ENCODE measurements around the gene TMEM179.

TMEM179 gene

DNA sequence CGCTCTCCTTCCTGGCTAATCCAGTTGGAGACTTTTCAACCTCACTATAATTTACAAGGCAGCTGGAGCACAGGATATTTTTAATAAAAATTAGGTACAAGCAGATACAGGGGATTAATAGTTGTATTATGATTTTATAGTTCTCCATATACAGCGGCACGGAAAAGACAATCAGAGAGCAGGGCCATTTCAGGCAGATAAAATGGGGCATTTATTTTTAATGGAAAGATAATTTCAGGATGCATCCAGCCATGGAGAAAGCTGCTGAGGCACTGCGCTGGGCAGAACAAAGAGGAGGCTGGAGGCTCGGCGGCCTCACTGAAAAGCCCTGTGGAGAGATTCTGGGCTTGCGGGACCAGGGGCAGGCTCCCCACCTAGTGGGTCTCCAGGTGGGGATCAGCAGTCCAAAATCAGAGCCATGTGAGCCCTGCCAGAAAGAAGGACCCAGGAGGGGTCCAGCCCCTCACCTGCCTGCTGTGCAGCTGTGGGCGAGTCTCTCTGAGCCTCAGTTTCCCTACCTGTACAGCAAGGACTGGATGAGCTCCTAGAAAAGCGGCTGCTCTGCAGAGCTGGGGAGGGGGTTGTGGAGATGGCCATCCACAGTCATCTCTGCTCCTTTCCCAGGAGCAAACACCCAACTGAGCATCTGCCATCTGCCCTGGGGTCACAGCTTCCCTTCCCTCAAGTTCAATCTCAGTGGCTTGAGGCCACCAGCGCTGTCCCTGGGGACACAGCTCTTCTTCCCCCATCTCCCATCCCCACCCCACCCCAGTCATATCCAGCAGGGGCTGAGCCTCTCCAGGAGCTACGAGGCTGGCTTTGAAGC lies 48.9 kb downstream of the TMEM179 start:
- no peak for DNase-seq (ENCODE audit: low read depth in 2 of 2)

DNA sequence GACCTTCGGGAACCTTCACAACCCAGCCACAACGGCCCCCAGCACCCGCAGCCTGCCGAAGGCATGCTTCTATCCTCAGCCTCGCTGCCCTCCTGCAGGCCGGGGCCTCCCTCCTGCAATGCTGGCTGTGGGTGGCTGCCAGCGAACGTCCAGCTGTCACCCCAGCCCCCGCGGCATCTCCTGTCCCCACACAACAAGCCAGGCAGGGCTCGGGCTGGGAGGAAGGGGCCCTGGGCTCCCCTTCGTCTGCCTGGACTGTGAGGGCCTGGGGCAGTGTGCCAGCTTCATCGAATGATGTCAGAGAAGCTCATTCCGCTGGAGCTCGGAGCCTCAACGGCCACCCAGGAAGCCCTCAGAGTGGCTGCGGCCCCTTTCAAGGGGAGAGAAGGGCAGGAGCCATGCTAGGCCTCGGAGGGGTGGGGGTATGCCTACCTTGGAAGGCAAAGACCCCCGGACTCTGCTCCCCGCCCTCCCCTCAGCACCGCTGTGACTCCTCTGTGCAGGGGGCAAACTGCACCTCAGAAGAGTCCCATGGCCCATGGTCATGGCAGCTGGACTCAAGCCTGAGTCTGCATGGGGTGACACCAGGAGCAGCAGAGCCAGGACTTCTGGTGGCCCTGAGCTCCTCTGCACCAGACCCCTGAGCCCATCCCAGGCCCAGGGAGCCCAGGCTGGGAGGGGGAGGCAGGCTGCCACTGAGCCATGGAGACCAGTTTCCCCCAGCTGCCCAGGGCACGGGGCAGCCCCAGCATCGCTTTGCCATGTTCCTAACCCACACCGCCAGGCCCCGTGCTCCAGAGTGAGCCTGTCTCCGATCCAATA lies 49.8 kb downstream of the TMEM179 start:
- DNase-seq (ENCODE audit: low read depth in 2 of 2) = no peak

DNA sequence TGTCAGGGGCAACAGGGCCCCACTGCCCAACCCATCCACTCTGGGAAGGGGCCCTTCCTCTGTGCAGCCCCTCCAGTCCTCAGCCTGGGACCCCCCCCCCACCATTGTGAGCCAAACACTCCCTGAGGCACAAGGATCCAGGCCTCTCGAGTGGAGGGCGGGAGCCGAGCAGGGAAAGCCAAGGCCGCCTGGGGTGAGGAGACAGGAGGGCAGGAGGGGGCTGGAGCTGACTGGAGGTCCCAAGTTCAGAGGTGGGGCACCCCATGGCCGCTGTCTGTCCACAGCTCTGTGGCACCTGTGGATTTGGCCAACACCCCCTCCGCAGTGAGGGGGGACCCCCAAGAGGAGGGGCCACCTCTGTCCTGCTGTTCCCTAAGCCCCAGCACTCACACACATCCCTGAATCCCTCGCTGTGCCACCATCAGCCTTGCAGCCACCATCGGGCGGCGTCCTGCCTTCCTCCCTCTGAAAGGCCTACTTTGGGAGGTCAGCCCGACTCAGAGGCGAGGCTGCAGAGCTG lies 50.4 kb downstream of the TMEM179 start:
- DNase-seq (ENCODE audit: low read depth in 2 of 2) = no peak

DNA sequence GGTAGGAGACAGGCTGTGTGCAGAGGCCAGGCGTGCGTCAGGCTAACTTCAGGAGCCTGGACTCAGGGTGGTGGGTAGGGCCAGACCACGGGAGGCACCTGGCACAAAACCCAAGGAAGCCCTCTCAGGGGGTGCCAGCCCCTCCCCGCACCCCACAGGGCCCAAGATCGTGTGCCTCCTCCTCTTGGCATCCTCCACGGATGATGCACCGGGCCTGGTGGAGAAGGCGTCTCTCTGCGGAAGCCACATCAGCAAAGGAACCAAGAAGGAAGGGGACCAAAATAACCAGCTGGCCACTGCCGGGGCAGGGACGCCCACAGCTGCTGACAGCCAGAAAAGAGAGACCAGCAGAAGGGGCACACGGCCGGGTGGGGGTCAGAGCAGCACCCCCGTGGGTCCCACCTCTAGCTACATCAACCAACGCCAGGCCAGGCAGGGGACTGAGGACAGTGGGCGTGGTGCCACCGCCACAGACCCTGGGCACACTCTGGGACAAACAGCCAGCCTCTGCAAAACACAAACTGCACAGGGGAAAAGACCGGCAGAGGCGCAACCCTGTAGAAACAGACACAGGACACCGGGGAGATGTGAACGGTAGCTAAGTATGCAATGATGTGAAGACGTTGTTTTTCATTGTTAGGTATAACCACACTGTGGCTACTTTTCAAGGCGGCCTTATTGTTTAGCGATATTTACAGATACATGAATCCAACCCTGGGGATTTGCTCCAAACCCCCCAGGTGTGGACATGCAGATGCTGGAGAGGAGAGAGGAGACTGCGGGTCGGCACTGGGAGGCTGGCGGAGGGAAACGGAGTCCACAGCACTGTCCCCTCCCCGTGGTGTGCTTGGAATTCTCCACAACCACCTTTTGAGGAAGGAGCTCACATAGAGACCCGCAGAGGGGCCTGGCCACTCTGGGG lies 51.1 kb downstream of the TMEM179 start:
- DNase-seq (ENCODE audit: low read depth in 2 of 2) = no peak

DNA sequence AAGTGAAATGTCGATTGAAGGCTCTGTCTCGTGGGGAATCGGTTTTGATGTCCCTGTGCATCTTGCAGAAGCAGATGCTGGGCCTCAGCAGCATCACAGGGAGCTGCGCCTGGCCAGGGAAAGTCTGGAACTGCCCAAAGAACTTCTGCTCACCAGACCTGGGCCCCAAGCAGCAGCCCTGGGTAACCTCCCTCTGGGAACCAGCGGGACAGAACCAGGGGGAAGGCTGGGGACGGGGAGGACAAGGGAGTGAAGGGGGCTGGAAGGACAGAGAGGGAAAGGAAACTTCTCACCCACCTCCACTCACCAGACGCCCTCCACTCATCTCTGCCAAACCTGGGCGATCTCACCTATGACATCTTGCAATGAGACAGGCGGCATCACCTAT lies 51.8 kb downstream of the TMEM179 start:
- DNase-seq (ENCODE audit: low read depth in 2 of 2) = no peak

DNA sequence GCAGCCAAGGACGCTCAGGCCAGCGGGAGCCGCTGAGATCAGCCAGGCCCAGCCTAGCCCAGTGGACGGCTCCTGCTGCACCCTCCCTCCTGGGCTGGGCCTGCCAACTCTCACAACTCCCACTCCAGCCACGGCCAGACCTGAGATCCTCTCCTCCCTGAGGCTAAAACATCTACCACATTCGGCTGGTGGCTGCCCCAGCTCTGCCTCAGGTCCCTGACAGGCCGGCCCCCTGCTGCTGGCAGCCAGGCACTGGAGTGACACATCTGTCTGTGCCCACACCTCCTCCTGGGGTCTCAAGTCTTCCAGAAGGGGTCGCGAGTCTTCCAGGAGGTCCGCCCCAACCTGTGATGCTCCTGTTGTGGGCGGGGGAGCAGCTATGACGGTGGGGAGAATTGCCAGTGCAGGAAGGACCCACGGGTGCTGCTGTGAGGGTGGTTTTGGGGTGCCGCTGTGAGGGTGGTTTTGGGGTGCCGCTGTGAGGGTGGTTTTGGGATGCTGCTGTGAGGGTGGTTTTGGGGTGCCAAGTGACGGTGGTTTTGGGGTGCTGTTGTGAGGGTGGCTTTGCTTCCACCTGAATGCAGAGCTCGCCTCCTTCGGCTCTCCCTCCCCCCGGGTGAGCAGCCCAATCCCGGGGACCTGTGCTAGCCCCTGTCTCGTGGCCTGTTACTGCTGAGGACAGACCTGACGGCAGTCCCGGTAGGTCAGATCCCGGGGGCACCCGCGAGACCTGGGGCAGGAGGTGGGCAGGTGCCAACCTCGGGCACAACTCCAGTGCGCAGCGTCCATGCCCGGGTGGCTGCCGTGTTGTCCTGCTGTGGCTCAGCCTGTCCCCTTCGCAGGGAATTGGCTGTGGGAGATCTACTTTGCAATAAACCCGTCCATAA lies 52.5 kb downstream of the TMEM179 start:
- DNase-seq (ENCODE audit: low read depth in 2 of 2) = no peak

DNA sequence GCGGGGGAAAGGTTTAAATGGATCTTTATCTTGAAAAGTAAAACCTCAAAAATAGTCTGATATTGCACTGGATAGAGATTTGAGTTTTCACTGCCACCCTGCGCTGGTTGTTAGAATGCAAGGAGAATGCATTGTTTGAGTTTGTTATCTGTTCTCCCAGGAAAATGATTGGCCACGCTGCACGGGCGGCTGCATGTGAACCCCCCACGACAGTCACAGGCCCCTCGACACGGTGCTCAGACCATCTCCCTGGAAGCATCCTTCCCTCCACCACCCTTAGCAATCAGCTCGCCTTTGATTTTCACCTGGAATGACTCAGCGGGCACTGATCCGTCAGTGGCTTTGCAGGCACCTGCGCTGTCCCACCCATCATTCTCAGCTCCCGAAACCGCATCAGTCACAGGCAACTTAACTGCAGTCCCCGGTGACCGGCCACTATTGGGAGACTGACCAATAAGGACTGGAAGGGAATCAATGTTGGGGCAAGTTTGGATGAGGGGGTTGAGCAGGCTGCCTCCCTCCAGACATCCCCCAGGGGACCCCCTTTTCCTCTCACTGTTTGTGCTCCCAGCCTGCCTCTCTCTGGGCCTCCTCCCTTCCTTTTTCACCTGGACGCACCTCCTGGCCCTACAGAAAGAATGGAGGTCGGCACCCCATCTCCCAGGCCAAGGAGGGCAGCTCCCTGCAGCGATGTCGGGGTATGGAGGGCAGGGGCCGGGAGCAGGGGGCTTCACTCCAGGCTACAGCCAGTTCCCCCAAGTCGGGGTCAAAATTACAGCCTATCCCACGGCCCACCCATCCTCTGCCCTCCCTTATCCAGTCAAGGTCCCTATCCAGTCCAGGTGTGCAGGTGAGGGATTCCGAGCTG lies 53.5 kb downstream of the TMEM179 start:
- DNase-seq (ENCODE audit: low read depth in 2 of 2) = no peak

DNA sequence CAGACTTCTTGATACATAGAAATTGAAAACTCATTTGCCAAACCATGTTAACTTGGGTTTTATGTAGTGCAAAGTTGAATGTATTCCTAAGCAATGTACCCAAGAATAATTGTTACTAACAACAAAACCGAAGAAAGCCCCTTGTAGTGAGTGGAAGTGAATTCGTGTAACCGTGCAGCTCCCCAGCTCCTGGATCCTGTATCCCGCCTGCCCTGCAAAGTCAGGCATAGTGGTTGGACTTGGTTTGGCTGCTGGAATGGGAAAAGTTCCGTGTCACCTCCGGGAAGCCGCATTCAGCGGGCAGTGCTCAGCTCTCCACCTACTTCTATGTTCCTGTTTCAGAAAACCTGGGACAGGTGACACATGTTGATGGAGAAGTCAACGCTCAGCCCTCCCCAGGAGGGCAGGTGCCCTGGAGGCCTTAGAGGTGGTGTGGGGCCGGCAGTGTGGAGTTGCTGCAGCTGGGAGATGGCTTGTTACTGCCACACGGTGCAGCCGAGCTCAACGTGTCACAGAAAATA lies 54.2 kb downstream of the TMEM179 start:
- no peak for DNase-seq (ENCODE audit: low read depth in 2 of 2)

DNA sequence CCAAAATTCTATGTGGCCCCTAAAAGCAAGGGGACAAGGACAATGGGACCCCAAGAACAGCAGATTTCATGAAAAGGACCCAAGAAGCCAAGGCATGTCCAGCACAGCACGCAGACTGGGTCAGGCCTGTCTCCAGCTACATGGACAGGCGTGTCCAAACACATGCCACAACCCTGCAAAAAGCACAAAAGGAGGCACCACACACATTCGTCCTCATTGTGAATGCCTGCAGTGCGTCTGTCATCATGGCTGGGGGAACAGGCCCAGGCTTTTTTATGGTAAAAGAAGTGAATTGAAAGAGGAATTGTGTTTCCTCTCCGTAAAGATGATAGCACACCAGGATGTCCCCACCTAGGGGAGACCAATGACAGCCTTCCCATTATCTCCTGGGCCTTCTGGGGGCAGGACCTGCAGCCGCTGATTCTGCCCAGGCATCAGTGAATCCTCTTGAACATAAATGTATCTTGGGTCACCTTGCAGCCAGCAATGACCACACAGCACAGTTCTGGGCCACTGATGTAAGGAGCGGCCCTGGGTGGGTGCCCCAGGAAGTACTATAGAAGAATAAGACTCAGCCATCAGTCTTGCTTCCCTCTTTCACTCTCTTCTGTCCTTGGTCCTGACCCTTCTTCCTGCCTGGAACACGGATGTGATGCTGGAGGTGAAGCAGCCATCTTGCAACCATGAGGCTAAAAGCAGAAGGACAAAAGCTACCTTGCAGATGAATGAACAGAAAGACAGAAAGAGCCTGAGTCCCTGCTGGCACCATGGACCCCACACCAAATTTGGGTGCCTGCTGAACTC lies 54.8 kb downstream of the TMEM179 start:
- no peak for DNase-seq (ENCODE audit: low read depth in 2 of 2)

DNA sequence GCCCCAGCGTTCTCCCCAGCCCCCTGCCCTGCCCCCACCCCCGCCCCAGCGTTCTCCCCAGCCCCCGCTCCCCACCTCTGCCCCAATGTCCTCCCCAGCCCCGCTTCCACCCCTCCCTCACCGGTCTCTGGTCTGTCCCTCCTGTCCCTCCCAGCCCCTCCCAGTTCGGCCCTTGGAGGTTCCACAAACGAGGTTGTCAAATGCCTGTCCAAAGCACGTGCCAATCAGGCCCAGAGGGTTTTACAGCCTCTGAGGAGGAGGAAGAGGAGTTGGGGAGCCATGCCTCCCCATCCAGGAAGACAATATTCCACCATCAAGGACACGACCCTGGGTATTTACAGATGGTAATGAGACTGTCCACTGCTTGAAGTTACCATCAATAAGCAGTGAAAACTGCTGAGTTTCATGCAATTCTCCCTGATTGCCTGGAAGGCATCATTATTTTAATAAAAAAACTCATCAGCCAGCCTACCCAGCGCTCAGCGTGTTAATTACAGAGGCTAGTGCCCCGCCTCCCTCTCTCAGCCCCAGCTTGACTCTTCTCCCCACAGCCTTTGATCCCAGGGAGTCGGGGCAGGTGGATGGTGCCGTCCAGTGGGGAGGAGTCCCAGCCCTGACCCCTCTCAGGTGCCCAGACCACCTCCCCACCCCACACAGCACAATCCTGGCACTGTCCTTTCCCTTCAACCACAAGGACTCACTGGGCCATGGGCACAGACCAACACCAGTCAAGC lies 55.6 kb downstream of the TMEM179 start:
- DNase-seq (ENCODE audit: low read depth in 2 of 2) = no peak

DNA sequence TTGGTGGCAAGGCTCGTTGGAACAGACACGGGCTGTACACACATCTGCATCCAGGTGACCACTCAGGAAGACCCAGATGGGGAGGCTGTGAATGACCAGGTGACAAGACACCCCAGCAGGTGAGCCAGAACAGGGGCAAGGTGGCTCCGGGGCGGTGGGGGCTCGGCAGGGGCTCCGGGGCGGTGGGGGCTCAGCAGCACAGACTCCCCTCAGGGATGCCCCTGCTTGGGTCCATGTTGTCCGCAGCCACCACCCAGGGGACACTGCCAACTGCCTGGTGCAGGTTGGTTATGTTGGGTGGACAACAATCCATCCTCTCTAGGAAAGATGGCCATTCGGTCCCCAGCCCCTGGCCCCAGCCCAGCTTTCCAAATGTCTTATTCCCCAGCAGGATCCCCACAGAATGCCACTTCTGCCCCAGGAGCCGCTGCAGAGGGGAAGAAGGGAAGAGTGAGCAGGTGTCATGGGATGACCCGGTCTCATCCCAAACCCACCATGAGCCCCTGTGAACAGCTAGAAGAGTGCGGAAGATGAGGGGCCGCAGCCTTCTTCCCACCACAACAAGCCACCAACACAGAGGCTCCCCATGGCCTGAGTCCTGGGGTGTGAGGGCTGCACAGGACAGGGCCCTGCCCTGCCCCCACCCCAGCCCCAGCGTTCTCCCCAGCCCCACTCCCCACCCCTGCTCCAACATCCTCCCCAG lies 56.4 kb downstream of the TMEM179 start:
- DNase-seq (ENCODE audit: low read depth in 2 of 2) = no peak

DNA sequence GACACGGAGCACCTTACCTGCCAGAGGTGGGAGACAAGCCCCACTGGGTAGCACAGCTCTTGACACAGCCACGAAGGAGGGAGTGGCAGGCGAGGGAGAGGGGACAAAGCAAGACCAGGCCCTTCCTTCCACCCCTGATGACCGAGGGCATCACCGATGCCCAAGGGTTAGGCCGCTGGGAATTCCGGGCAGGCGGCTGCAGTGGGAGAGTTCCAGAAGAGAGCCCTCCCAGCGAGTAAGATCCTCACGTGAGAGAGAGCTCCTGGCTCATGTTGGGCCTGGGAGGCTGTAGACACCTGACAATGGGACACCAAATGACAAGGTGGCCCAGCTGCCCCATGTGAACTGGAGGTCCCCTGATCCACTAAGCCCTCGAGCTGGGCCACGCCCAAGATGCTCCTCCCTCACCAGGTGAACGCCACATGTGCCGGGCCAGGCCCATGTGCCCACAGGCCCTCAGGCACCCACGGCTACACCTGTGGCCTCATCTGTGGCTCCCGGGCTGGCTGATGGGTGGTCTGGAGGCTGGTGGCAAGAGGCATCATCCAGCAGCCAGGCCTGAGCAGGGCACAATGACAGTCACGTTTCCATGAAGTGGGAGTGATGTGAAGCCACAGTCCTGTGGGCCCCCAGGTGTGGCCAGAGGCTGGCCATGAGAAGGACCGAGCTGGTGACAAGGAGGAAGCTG lies 57.1 kb downstream of the TMEM179 start:
- no peak for DNase-seq (ENCODE audit: low read depth in 2 of 2)

DNA sequence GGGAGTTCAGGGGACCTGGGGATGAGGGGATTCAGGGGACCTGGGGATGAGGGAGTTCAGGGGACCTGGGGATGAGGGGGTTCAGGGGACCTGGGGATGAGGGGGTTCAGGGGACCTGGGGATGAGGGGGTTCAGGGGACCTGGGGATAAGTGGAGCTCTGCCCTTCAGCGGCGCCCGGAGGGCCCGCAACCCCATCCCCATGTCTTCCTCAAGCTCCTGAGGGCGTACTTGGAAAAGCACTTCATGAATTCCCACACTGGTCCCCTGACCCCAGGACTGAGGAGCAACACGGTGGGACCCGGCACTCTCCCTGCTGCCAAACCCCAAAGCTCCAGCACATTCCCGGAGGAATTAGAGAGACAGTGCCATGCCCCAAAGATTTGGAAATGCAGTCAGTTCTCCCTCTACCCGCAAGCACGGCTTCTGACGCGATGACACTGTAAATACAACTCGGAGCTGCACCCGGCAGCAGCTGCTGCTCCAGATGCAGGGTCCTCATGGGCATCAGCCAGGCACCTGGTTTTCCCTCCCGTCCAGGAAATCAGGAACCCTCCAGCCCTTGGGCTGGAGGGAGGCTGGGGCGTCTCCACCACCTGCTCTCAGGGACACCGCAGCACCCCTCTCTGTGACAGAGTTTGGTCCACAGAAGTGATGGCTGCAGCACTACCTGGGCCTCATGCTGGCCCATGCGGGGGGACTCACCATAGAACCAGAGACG lies 57.8 kb downstream of the TMEM179 start:
- DNase-seq (ENCODE audit: low read depth in 2 of 2) = no peak

DNA sequence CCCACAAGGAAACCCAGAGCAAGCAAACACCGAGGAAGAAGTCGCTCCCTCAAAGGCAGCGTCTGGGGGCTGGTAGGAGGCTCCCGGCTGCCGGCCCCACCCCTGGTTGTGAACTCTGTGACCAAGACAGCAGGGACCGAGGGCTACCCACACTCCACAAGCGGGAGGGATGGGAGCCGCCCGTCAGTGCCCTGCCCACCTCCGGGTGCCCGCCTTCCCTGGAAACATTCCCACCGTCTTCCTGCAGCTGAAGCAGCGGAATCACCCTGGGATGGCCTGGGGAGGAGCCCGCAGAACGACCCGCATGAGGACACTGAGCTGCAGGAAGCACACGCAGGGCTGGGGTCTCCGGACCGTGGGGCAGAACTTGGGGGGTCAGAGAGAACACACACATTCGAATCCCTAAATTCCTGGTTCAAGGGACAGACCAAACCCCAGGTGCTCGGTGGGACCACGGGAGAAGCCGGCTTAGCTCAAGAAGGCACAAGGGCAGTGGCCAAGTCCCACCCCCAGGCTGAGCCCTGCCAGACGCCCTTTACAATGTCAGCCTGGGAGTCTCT lies 58.5 kb downstream of the TMEM179 start:
- no peak for DNase-seq (ENCODE audit: low read depth in 2 of 2)

DNA sequence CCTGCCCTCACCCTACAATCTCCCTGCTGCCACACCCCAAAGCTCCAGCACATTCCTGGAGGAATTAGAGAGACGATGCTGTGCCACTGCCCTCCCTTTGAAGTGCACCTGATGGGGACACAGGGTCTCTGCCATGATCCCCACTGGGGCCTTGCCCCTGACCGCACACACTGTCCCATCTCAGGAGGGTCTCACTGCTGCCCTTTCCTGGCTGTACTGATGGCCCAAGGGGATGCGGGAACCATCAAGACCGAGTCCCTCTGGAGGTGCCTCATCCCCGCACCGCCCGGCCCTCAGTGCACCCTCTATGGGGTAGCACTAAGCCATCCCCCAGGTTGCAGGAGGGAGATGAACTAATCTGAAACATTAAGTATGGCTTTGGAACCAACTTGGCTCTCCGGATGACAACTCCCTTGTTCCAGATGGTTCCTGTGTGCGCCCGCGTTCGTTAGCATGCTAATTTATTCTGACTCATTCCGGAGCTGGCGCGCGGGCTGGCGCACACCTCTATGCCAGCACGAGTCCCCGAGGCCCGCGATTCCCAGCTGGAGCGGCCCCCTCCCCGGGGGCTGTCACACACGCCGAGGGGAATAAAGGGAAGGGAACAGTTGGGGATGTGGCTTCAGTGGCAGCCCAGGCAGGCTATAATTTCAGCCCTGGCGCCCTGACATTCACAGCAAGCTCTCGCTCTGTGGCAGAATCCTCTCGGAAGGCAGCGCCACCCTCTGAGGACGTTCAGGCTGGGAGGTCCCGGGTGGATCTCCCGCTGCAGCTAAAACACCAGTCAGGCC lies 59.2 kb downstream of the TMEM179 start:
- DNase-seq (ENCODE audit: low read depth in 2 of 2) = no peak
